Sigmoid colon (tissue), 7 donors: ENCODE measurements around the gene PRSS57. TPM values are rescaled to one million over a fixed set of nuclear protein-coding genes. Genes with fewer than 3 reads are reported as not detected.
"Not testable (repeated sequence)": the region's sequence is repeated elsewhere in the genome, so short reads cannot be mapped to it uniquely, and the experiment has no call there.

Experiments
- DNase-seq: peaks from one replicate; pipeline ENCODE4 v3.0.0-alpha.2; 2019
- H3K27ac ChIP-seq, 4 donors: fragments of 200-600 bp; sonication (generic); one replicate each; pipeline ENCODE4 v1.5.1; 2016 to 2019; ENCODE audit warnings: mild to moderate bottlenecking in 1 of 4
- H3K27me3 ChIP-seq, 3 donors: fragments of 200-600 bp; sonication (generic); one replicate each; pipeline ENCODE4 v1.5.1; 2019; ENCODE audit warnings: mild to moderate bottlenecking in 1 of 3
- H3K36me3 ChIP-seq, 4 donors: fragments of 200-600 bp; sonication (generic); one replicate each; pipeline ENCODE4 v1.5.1; 2016 to 2019
- H3K4me1 ChIP-seq, 4 donors: fragments of 200-600 bp; sonication (generic); one replicate each; pipeline ENCODE4 v1.5.1; 2017 to 2019
- H3K4me3 ChIP-seq, 4 donors: fragments of 200-600 bp; sonication (generic); one replicate each; pipeline ENCODE4 v1.5.1; 2017 to 2019; ENCODE audit warnings: mild to moderate bottlenecking in 2 of 4, moderate library complexity in 1 of 4
- H3K9me3 ChIP-seq, 4 donors: fragments of 200-600 bp in 3 of 4; sonication (generic) in 3 of 4; one replicate each; pipeline versions ENCODE4 v1.5.1 to v1.6.1; 2013 to 2019
- CTCF ChIP-seq, 4 experiments: fragments of 450-650 bp in 3 of 4; fragments of 200-600 bp in 1 of 4; IDR thresholded peaks; one replicate each; pipeline ENCODE4 v1.5.1; 2016 to 2019; ENCODE audit warnings: antibody characterized with exemption in 4 of 4, mild to moderate bottlenecking in 3 of 4, moderate library complexity in 2 of 4
- EP300 ChIP-seq, 4 donors: sonication (generic); formaldehyde crosslinking; IDR thresholded peaks; one replicate each; pipeline ENCODE4 v1.6.1; 2017; ENCODE audit warnings: antibody characterized with exemption in 4 of 4
- POLR2A ChIP-seq, 2 donors: fragments of 450-650 bp; IDR thresholded peaks; one replicate each; pipeline ENCODE4 v1.6.1; 2016; ENCODE audit warnings: antibody characterized with exemption in 2 of 2, mild to moderate bottlenecking in 2 of 2, moderate library complexity in 2 of 2
- POLR2AphosphoS5 ChIP-seq, 4 donors: sonication (generic); formaldehyde crosslinking; IDR thresholded peaks; one replicate each; pipeline ENCODE4 v1.6.1; 2017; ENCODE audit warnings: antibody characterized with exemption in 4 of 4
- WGBS, 2 donors: extraction: QIAGEN DNeasy Blood & Tissue Kit; methylation state at CpG; one replicate each; pipeline ENCODE4 v1.1.7; 2013; 5-methylcytosine and 5-hydroxymethylcytosine counted together
- intact Hi-C: fragments of 100-400 bp; cut with DNase I; formaldehyde crosslinking; loops from one replicate; pipeline ENCODE4 v1.15.1; 2023
- polyA plus RNA-seq, 3 donors: library from polyadenylated mRNA; stranded (reverse); fragments of 200-250 nt; gene quantifications; one replicate each; pipeline ENCODE4 v1.2.3, GENCODE V29; 2013
- total RNA-seq, 4 donors: library from RNA; depleted of rRNA; stranded (reverse); fragments of >200 nt; gene quantifications; one replicate each; pipeline ENCODE4 v1.1.0, GENCODE V29; 2016
- donor health status: healthy with polysubstance abuse.
- donor health status: Bipolar disorder and iron deficiency.
- donor health status: healthy.

The PRSS57 gene
- total and polyA plus RNA-seq, 7 donors: 0.15 TPM; not detected in 6

GRCh38 chr19:734716-735115 is 39.5 kb upstream of the PRSS57 start:
- Histone ChIP-seq H3K4me1 (no peaks in the 10 kb centered on the region), H3K27ac (no peak overlapping the region), H3K4me3 (no peak overlapping the region), H3K27me3 (no peaks in the 10 kb centered on the region), H3K36me3 (peaks cover 0 to 28% (median 3%) of the 10 kb centered on the region in 4 donors), H3K9me3 (no peaks in the 10 kb centered on the region)
- DNase-seq: no peak
- TF ChIP-seq POLR2A (IDR thresholded peaks at IDR 0.05): no peak
- TF ChIP-seq POLR2AphosphoS5 (IDR thresholded peaks at IDR 0.05): no peak
- TF ChIP-seq EP300 (IDR thresholded peaks at IDR 0.05): no peak
- no peak for TF ChIP-seq CTCF (IDR thresholded peaks at IDR 0.05)
- intact Hi-C loops: loop anchor here (1.0 kb wide), 1 partner anchor 69 kb away; no protein-coding TSS in a partner anchor
- WGBS, 2 donors: 74 to 81% methylated on average over 13 of the region's 13 CpGs

GRCh38 chr19:732148-733069 is 37.2 kb upstream of the PRSS57 start:
- 57 to 73% methylated on average over 24 of the region's 24 CpGs for WGBS, 2 donors
- DNase-seq: no peak
- no peak for TF ChIP-seq POLR2AphosphoS5 (IDR thresholded peaks at IDR 0.05)
- no peak for TF ChIP-seq CTCF (IDR thresholded peaks at IDR 0.05)
- TF ChIP-seq POLR2A (IDR thresholded peaks at IDR 0.05): no peak
- TF ChIP-seq EP300 (IDR thresholded peaks at IDR 0.05): no peak
- Histone ChIP-seq H3K4me3 (no peak overlapping the region), H3K9me3 (no peaks in the 10 kb centered on the region), H3K27ac (no peak overlapping the region), H3K36me3 (peaks cover 0 to 33% (median 3%) of the 10 kb centered on the region in 4 donors), H3K27me3 (no peaks in the 10 kb centered on the region), H3K4me1 (no peaks in the 10 kb centered on the region)
- intact Hi-C loops: loop anchor here (2.0 kb wide), 1 partner anchor 22 kb away; no protein-coding TSS in a partner anchor

- no peaks in the 10 kb centered on the region for H3K9me3 ChIP-seq
Observed at GRCh38 chr19:731000-731399, 35.7 kb upstream of the PRSS57 start.

GRCh38 chr19:729965-730668 is 34.9 kb upstream of the PRSS57 start:
- intact Hi-C loops: no loop called here
- WGBS, 2 donors: 65 to 87% methylated on average over 14 of the region's 14 CpGs
- no peaks in the 10 kb centered on the region for H3K27me3 ChIP-seq
- H3K36me3 ChIP-seq: peaks cover 0 to 22% (median 5%) of the 10 kb centered on the region in 4 donors
- TF ChIP-seq CTCF (IDR thresholded peaks at IDR 0.05) (no peak), POLR2AphosphoS5 (IDR thresholded peaks at IDR 0.05) (no peak), POLR2A (IDR thresholded peaks at IDR 0.05) (no peak), EP300 (IDR thresholded peaks at IDR 0.05) (no peak)
- DNase-seq: no peak
- H3K27ac ChIP-seq: no peak overlapping the region
- no peak overlapping the region for H3K4me3 ChIP-seq
- H3K9me3 ChIP-seq: no peaks in the 10 kb centered on the region
- H3K4me1 ChIP-seq: no peaks in the 10 kb centered on the region

More at GRCh38 chr19:731000-731399, 35.7 kb upstream of the PRSS57 start:
- intact Hi-C loops: no loop called here
- H3K4me3 ChIP-seq: no peak overlapping the region
- 71 to 91% methylated on average over 16 of the region's 16 CpGs for WGBS, 2 donors
- no peak for DNase-seq
- H3K27me3 ChIP-seq: no peaks in the 10 kb centered on the region
- H3K27ac ChIP-seq: no peak overlapping the region
- no peaks in the 10 kb centered on the region for H3K4me1 ChIP-seq
- H3K36me3 ChIP-seq: peaks cover 0 to 23% (median 5%) of the 10 kb centered on the region in 4 donors
- no peak for TF ChIP-seq POLR2AphosphoS5 (IDR thresholded peaks at IDR 0.05)
- no peak for TF ChIP-seq CTCF (IDR thresholded peaks at IDR 0.05)
- TF ChIP-seq POLR2A (IDR thresholded peaks at IDR 0.05): no peak
- no peak for TF ChIP-seq EP300 (IDR thresholded peaks at IDR 0.05)

GRCh38 chr19:729564-729963 is 34.3 kb upstream of the PRSS57 start:
- intact Hi-C loops, H3K4me1 ChIP-seq, H3K27ac ChIP-seq, H3K4me3 ChIP-seq, H3K27me3 ChIP-seq, H3K9me3 ChIP-seq, DNase-seq: not testable (repeated sequence)
- H3K36me3 ChIP-seq: peaks cover 0 to 22% (median 5%) of the 10 kb centered on the region in 4 donors
- WGBS, 2 donors: 80 to 90% methylated on average over 15 of the region's 15 CpGs
